HL-60 (cell line): ENCODE data around the gene FRS3.

Source experiments
- DNase-seq, 2 experiments: peaks; one replicate each; pipeline ENCODE4 v3.0.0-alpha.2; 2010 to 2020; ENCODE audit warnings: low read depth in 1 of 2, low spot score in 1 of 2
- H3K27ac ChIP-seq: fragments of 250-450 bp; sonication (Bioruptor Pico); replicated peaks from 2 replicates; pipeline ENCODE4 v1.5.1; 2020; ENCODE audit warnings: mild to moderate bottlenecking, moderate library complexity
- H3K27me3 ChIP-seq: fragments of 250-450 bp; sonication (Bioruptor Pico); 2 replicates; pipeline ENCODE4 v1.5.1; 2021; ENCODE audit warnings: mild to moderate bottlenecking, moderate library complexity; ENCODE audit not compliant: insufficient read depth, poor library complexity, severe bottlenecking
- H3K4me3 ChIP-seq: replicated peaks from 2 replicates; pipeline ENCODE4 v1.5.1; 2011; ENCODE audit warnings: mild to moderate bottlenecking, control low read depth, low read length; ENCODE audit not compliant: insufficient read depth
- CTCF ChIP-seq: IDR thresholded peaks from one replicate; pipeline ENCODE4 v1.5.1; 2011; ENCODE audit warnings: low read length, control low read depth, inconsistent platforms; ENCODE audit not compliant: insufficient read depth
- GABPA ChIP-seq: IDR thresholded peaks from 2 replicates; pipeline ENCODE4 v1.6.1; 2012; ENCODE audit warnings: low read depth
- POLR2AphosphoS5 ChIP-seq: IDR thresholded peaks from 2 replicates; pipeline ENCODE4 v1.6.1; 2012; ENCODE audit warnings: low read depth
- REST ChIP-seq: IDR thresholded peaks from 2 replicates; pipeline ENCODE4 v1.6.1; 2012; ENCODE audit warnings: low read depth; ENCODE audit not compliant: insufficient replicate concordance
- SPI1 ChIP-seq: IDR thresholded peaks from 2 replicates; pipeline ENCODE4 v1.6.1; 2012; ENCODE audit warnings: low read depth, mild to moderate bottlenecking, borderline replicate concordance

FRS3 gene

DNA sequence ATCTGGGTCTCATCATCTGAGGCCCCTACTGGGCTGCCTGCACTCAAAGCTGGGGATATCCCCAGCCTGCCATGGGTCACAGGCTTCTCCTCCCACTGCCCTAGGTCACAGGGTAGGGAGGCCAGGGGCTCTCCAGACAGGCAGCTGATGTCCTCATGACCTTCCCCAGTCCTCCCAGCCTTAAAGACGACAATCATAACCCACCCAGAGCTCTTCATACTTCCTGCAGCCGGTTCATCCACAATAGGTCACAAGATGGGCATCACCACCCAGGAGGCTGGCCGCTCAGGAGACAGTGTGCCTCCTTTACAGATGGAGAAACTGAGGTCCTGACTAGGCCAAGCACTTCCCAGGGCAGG, 59.5 kb downstream of the FRS3 start:
- DNase-seq, result no peak
- Histone ChIP-seq H3K27me3 (no peaks in the 10 kb centered on the region), H3K4me3 (no peak overlapping the region), H3K27ac (no peak overlapping the region)
- no peak for TF ChIP-seq CTCF
- TF ChIP-seq POLR2AphosphoS5, result no peak
- no peak for TF ChIP-seq GABPA
- TF ChIP-seq REST, result no peak
- no peak for TF ChIP-seq SPI1
